Right atrium auricular region (tissue), 2 donors: ENCODE data around the gene IL17RB. TPM values are rescaled to one million over a fixed set of nuclear protein-coding genes. Genes with fewer than 3 reads are reported as not detected.

Experiments used
- DNase-seq: peaks from one replicate; pipeline ENCODE4 v3.0.0-alpha.2; 2019; ENCODE audit warnings: low spot score
- H3K27ac ChIP-seq, 2 donors: fragments of 200-600 bp; sonication (generic); 1 replicate in 1 of 2; 2 replicates in 1 of 2; pipeline ENCODE4 v1.5.1; 2016 to 2019
- H3K27me3 ChIP-seq, 2 donors: fragments of 200-600 bp; sonication (generic); one replicate each; pipeline versions ENCODE4 v1.5.1 to v1.6.0; 2017 to 2019
- H3K36me3 ChIP-seq: fragments of 200-600 bp; sonication (generic); one replicate; pipeline ENCODE4 v1.5.1; 2016
- H3K4me1 ChIP-seq, 2 donors: fragments of 200-600 bp; sonication (generic); one replicate each; pipeline versions ENCODE4 v1.5.1 to v1.6.0; 2017 to 2019
- H3K4me3 ChIP-seq, 2 donors: fragments of 200-600 bp; sonication (generic); 1 replicate in 1 of 2; 2 replicates in 1 of 2; pipeline ENCODE4 v1.5.1; 2017 to 2019; ENCODE audit warnings: mild to moderate bottlenecking in 1 of 2, moderate library complexity in 1 of 2
- H3K9me3 ChIP-seq, 2 donors: fragments of 200-600 bp; sonication (generic); one replicate each; pipeline ENCODE4 v1.5.1; 2019
- CTCF ChIP-seq, 2 donors: fragments of 200-600 bp; sonication (generic); IDR thresholded peaks; one replicate each; pipeline ENCODE4 v1.5.1; 2019; ENCODE audit warnings: antibody characterized with exemption in 2 of 2
- total RNA-seq, 2 donors: library from RNA; depleted of rRNA; stranded (reverse); fragments of >200 nt; gene quantifications; one replicate each; pipeline ENCODE4 v1.1.0, GENCODE V29; 2016

IL17RB gene
- total RNA-seq: 1 to 10 TPM in 1 of 2 donors, under 1 TPM in 1; 0.83 to 1.1 TPM

- Histone ChIP-seq H3K4me1 (peaks cover 0 to 29% of the 10 kb centered on the region in 2 donors), H3K9me3 (no peaks in the 10 kb centered on the region), H3K27me3 (no peaks in the 10 kb centered on the region), H3K4me3 (peak within 1 kb of the TSS; percentile 55 to 73), H3K27ac (peak within 1 kb of the TSS; percentile 77 to 79), H3K36me3 (no peaks in the 10 kb centered on the region)
- no peak for TF ChIP-seq CTCF (IDR thresholded peaks at IDR 0.05)
- DNase-seq: no peak
Observed at GRCh38 chr3:53846134-53846850, at the start of gene IL17RB, which contains the start of gene CHDH. IL17RB (plus strand) TSS chr3:53846568; CDS start chr3:53846589, 21 bp downstream. CHDH (minus strand) TSS chr3:53846419; CDS start chr3:53824008, 22,411 bp downstream.

- no peaks in the 10 kb centered on the region for H3K9me3 ChIP-seq
- no peak for TF ChIP-seq CTCF (IDR thresholded peaks at IDR 0.05)
- H3K27ac ChIP-seq: no peak overlapping the region
- no peaks in the 10 kb centered on the region for H3K27me3 ChIP-seq
- H3K36me3 ChIP-seq: no peaks in the 10 kb centered on the region
- H3K4me1 ChIP-seq: no peaks in the 10 kb centered on the region
- H3K4me3 ChIP-seq: no peak overlapping the region
- no peak for DNase-seq
Observed at GRCh38 chr3:53798144-53798543, 48.2 kb upstream of the IL17RB start.

- TF ChIP-seq CTCF (IDR thresholded peaks at IDR 0.05): no peak
- no peak overlapping the region for H3K4me3 ChIP-seq
- no peaks in the 10 kb centered on the region for H3K36me3 ChIP-seq
- H3K4me1 ChIP-seq: peaks cover 0 to 2% of the 10 kb centered on the region in 2 donors
- no peaks in the 10 kb centered on the region for H3K9me3 ChIP-seq
- no peaks in the 10 kb centered on the region for H3K27me3 ChIP-seq
- no peak overlapping the region for H3K27ac ChIP-seq
- no peak for DNase-seq
Observed at GRCh38 chr3:53799338-53799865, 47.0 kb upstream of the IL17RB start.

- Histone ChIP-seq H3K36me3 (no peaks in the 10 kb centered on the region), H3K4me1 (peaks cover 0 to 11% of the 10 kb centered on the region in 2 donors), H3K4me3 (no peak overlapping the region), H3K27me3 (no peaks in the 10 kb centered on the region), H3K27ac (no peak overlapping the region), H3K9me3 (no peaks in the 10 kb centered on the region)
- DNase-seq: no peak
- no peak for TF ChIP-seq CTCF (IDR thresholded peaks at IDR 0.05)
Observed at GRCh38 chr3:53800041-53800906, 46.1 kb upstream of the IL17RB start.

GRCh38 chr3:53801319-53801718, 45.0 kb upstream of the IL17RB start:
- H3K27ac ChIP-seq: no peak overlapping the region
- TF ChIP-seq CTCF (IDR thresholded peaks at IDR 0.05): no peak
- no peaks in the 10 kb centered on the region for H3K36me3 ChIP-seq
- no peak for DNase-seq
- no peaks in the 10 kb centered on the region for H3K27me3 ChIP-seq
- no peaks in the 10 kb centered on the region for H3K9me3 ChIP-seq
- H3K4me3 ChIP-seq: no peak overlapping the region
- peaks cover 0 to 15% of the 10 kb centered on the region in 2 donors for H3K4me1 ChIP-seq
